Measurements from ENCODE around the gene NSMF. TPM values are rescaled to one million over a fixed set of nuclear protein-coding genes. Genes with fewer than 3 reads are reported as not detected.

NSMF gene
- polyA plus RNA-seq, 1 donor (not counting 4 experiments of a cell fraction or from before 2014, with no cell fraction given) = 29.5 TPM

- Histone ChIP-seq H3K27me3 (ENCODE audit: control insufficient read depth, extremely low read depth, insufficient read depth, low read length) (no peaks in the 10 kb centered on the region), H4K20me1 (ENCODE audit: control insufficient read depth, extremely low read depth, insufficient read depth, low read length) (no peaks in the 10 kb centered on the region), H3K4me2 (ENCODE audit: control insufficient read depth, extremely low read depth, insufficient read depth, low read depth, low read length) (no peak overlapping the region), H3K9ac (ENCODE audit: control insufficient read depth, extremely low read depth, insufficient read depth, low read length) (no peak overlapping the region), H2AFZ (ENCODE audit: control insufficient read depth, low read length) (no peak overlapping the region), H3K4me1 (ENCODE audit: control insufficient read depth, extremely low read depth, insufficient read depth, low read length) (no peaks in the 10 kb centered on the region), H3K9me3 (ENCODE audit: control insufficient read depth, low read depth, low read length) (no peaks in the 10 kb centered on the region), H3K4me3 (ENCODE audit: control insufficient read depth in 2 of 3, extremely low read depth in 1 of 3, insufficient read depth in 2 of 3, low read depth in 1 of 3, low read length in 3 of 3) (no peak overlapping the region), H3K27ac (ENCODE audit: control insufficient read depth, insufficient read depth, low read length) (no peak overlapping the region), H3K9me1 (ENCODE audit: control insufficient read depth, extremely low read depth, insufficient read depth, low read length) (no peaks in the 10 kb centered on the region), H3K79me2 (ENCODE audit: control insufficient read depth, insufficient read depth, low read length) (no peaks in the 10 kb centered on the region), H3K36me3 (ENCODE audit: control insufficient read depth in 2 of 2, extremely low read depth in 1 of 2, insufficient read depth in 2 of 2, low read length in 2 of 2) (no peaks in the 10 kb centered on the region)
- dilution Hi-C loops (cut with MboI; ENCODE audit: extremely low pct_ligation_motif_present, low sequenced_read_pairs) = no loop called here
- DNase-seq (ENCODE audit: low read depth, low spot score) (no peak), FAIRE-seq (no peak)
- TF ChIP-seq EZH2 (IDR thresholded peaks at IDR 0.05; ENCODE audit: low read length) (no peak), CTCF (optimal IDR thresholded peaks at IDR 0.05 in 1 of 3, IDR thresholded peaks at IDR 0.05 in 1 of 3, conservative IDR thresholded peaks at IDR 0.05 in 1 of 3; ENCODE audit: extremely low read depth in 1 of 3, insufficient read depth in 2 of 3, low read length in 3 of 3) (no peak)
Measured at GRCh38 chr9:137498720-137499150, 39.6 kb upstream of the NSMF start.

GRCh38 chr9:137497921-137498719, 39.0 kb upstream of the NSMF start:
- no peak overlapping the region for H2AFZ ChIP-seq (ENCODE audit: control insufficient read depth, low read length)
- H3K27me3 ChIP-seq (ENCODE audit: control insufficient read depth, extremely low read depth, insufficient read depth, low read length) = no peaks in the 10 kb centered on the region
- FAIRE-seq (no peak), DNase-seq (ENCODE audit: low read depth, low spot score) (no peak)
- H4K20me1 ChIP-seq (ENCODE audit: control insufficient read depth, extremely low read depth, insufficient read depth, low read length) = no peaks in the 10 kb centered on the region
- H3K4me1 ChIP-seq (ENCODE audit: control insufficient read depth, extremely low read depth, insufficient read depth, low read length) = no peaks in the 10 kb centered on the region
- no peak overlapping the region for H3K4me3 ChIP-seq (ENCODE audit: control insufficient read depth in 2 of 3, extremely low read depth in 1 of 3, insufficient read depth in 2 of 3, low read depth in 1 of 3, low read length in 3 of 3)
- no peak overlapping the region for H3K9ac ChIP-seq (ENCODE audit: control insufficient read depth, extremely low read depth, insufficient read depth, low read length)
- no peaks in the 10 kb centered on the region for H3K9me3 ChIP-seq (ENCODE audit: control insufficient read depth, low read depth, low read length)
- no peaks in the 10 kb centered on the region for H3K9me1 ChIP-seq (ENCODE audit: control insufficient read depth, extremely low read depth, insufficient read depth, low read length)
- H3K4me2 ChIP-seq (ENCODE audit: control insufficient read depth, extremely low read depth, insufficient read depth, low read depth, low read length) = no peak overlapping the region
- dilution Hi-C loops (cut with MboI; ENCODE audit: extremely low pct_ligation_motif_present, low sequenced_read_pairs) = no loop called here
- no peak for TF ChIP-seq EZH2 (IDR thresholded peaks at IDR 0.05; ENCODE audit: low read length)
- TF ChIP-seq CTCF (optimal IDR thresholded peaks at IDR 0.05 in 1 of 3, IDR thresholded peaks at IDR 0.05 in 1 of 3, conservative IDR thresholded peaks at IDR 0.05 in 1 of 3; ENCODE audit: extremely low read depth in 1 of 3, insufficient read depth in 2 of 3, low read length in 3 of 3) = no peak
- no peaks in the 10 kb centered on the region for H3K79me2 ChIP-seq (ENCODE audit: control insufficient read depth, insufficient read depth, low read length)
- no peaks in the 10 kb centered on the region for H3K36me3 ChIP-seq (ENCODE audit: control insufficient read depth in 2 of 2, extremely low read depth in 1 of 2, insufficient read depth in 2 of 2, low read length in 2 of 2)
- H3K27ac ChIP-seq (ENCODE audit: control insufficient read depth, insufficient read depth, low read length) = no peak overlapping the region

All from keratinocyte (primary cell).